OCI-LY3 (cell line): ENCODE measurements around the gene ZNF618.

Source experiments
- H2AFZ ChIP-seq: fragments of 200-600, 300-600 bp; shearing (Covaris generic); 2 replicates; pipeline ENCODE4 v1.6.0; 2014; ENCODE audit warnings: antibody characterized with exemption, low read depth, low read length
- H3K27ac ChIP-seq: fragments of 200-600, 300-600 bp; sonication (generic); 2 replicates; pipeline ENCODE4 v1.5.1; 2014; ENCODE audit warnings: mild to moderate bottlenecking, low read length, moderate library complexity, mixed read lengths
- H3K27me3 ChIP-seq: fragments of 200-600, 300-600 bp; sonication (generic); 2 replicates; pipeline ENCODE4 v1.6.1; 2014; ENCODE audit warnings: low read depth, low read length, mixed read lengths
- H3K36me3 ChIP-seq: fragments of 200-600, 300-600 bp; sonication (generic); replicated peaks from 2 replicates; pipeline ENCODE3; 2014; ENCODE audit warnings: low read depth, low read length, mixed read lengths
- H3K4me1 ChIP-seq: fragments of 300-600, 200-600 bp; sonication (generic); 2 replicates; pipeline ENCODE4 v1.6.1; 2014; ENCODE audit warnings: low read length, mixed read lengths
- H3K4me2 ChIP-seq: fragments of 200-600, 300-600 bp; sonication (generic); 2 replicates; pipeline ENCODE4 v1.6.1; 2014; ENCODE audit warnings: low read length, mixed read lengths
- H3K4me3 ChIP-seq: fragments of 300-600, 200-600 bp; sonication (generic); 2 replicates; pipeline ENCODE4 v1.5.1; 2014; ENCODE audit warnings: antibody characterized with exemption, mild to moderate bottlenecking, low read length, moderate library complexity
- H3K79me2 ChIP-seq: fragments of 300-600, 200-600 bp; shearing (Covaris generic); 2 replicates; pipeline ENCODE4 v1.6.1; 2014; ENCODE audit warnings: mild to moderate bottlenecking, low read length, mixed read lengths
- H3K9ac ChIP-seq: fragments of 300-600, 200-600 bp; shearing (Covaris generic); 2 replicates; pipeline ENCODE4 v1.6.0; 2014; ENCODE audit warnings: mild to moderate bottlenecking, low read length, moderate library complexity
- H3K9me3 ChIP-seq: fragments of 200-600, 300-600 bp; shearing (Covaris generic); 2 replicates; pipeline ENCODE4 v1.6.1; 2014; ENCODE audit warnings: low read length, mixed read lengths; ENCODE audit not compliant: insufficient read depth
- H4K20me1 ChIP-seq: fragments of 200-600, 300-600 bp; sonication (generic); 2 replicates; pipeline ENCODE4 v1.6.1; 2016; ENCODE audit warnings: low read length, mixed read lengths; ENCODE audit not compliant: insufficient read depth
- CTCF ChIP-seq: fragments of 200-600, 300-600 bp; sonication (generic); IDR thresholded peaks from 2 replicates; pipeline ENCODE4 v1.5.1; 2014; ENCODE audit warnings: antibody characterized with exemption, low read length, low read depth
- EZH2phosphoT487 ChIP-seq: fragments of 200-600 bp; shearing (Covaris generic); IDR thresholded peaks from 2 replicates; pipeline ENCODE4 v1.6.1; 2018; ENCODE audit warnings: antibody characterized with exemption, mixed run types, low read depth

The ZNF618 gene

GRCh38 chr9:113948891-113949570 is 72.9 kb downstream of the ZNF618 start:
- no peaks in the 10 kb centered on the region for H3K79me2 ChIP-seq
- H3K4me1 ChIP-seq: no peaks in the 10 kb centered on the region
- no peaks in the 10 kb centered on the region for H4K20me1 ChIP-seq
- no peak overlapping the region for H3K4me3 ChIP-seq
- no peak overlapping the region for H3K4me2 ChIP-seq
- H2AFZ ChIP-seq: no peak overlapping the region
- H3K27ac ChIP-seq: no peak overlapping the region
- H3K9ac ChIP-seq: no peak overlapping the region
- H3K27me3 ChIP-seq: peaks cover 3% of the 10 kb centered on the region; the same call in 1 of the 2 replicates
- no peaks in the 10 kb centered on the region for H3K9me3 ChIP-seq
- TF ChIP-seq EZH2phosphoT487: no peak
- no peak for TF ChIP-seq CTCF
- no peaks in the 10 kb centered on the region for H3K36me3 ChIP-seq

DNA sequence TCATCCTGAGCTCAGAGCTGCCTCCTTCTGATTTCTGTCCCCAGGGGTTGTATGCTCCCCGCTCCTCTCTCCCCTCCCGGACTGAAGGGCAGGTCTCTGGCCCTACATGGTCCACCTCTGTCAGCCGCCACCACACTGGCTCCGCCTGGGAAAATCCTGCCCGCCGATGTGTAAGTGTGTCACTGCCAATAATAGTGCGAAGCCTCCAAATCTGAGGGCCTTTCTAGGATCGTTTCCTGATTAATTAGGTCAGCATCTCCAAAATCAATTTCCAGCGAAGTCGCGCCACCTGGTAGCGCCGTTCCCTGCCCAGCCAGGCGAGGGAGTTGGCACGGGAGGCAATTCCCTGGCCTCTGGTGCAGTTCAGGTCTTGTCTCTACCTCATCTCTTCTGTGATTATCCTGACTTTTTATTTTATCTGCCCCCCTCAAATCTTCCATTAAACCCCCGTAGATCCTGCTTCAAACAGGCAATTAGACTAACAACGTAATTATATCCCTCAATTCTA is 73.5 kb downstream of the ZNF618 start:
- H3K4me2 ChIP-seq: no peak overlapping the region
- no peaks in the 10 kb centered on the region for H4K20me1 ChIP-seq
- H3K4me3 ChIP-seq: no peak overlapping the region
- no peaks in the 10 kb centered on the region for H3K4me1 ChIP-seq
- no peak overlapping the region for H2AFZ ChIP-seq
- H3K9ac ChIP-seq: no peak overlapping the region
- H3K27ac ChIP-seq: no peak overlapping the region
- no peaks in the 10 kb centered on the region for H3K79me2 ChIP-seq
- H3K36me3 ChIP-seq: no peaks in the 10 kb centered on the region
- TF ChIP-seq CTCF (no peak), EZH2phosphoT487 (no peak)
- peaks cover 3% of the 10 kb centered on the region; the same call in 1 of the 2 replicates for H3K27me3 ChIP-seq
- no peaks in the 10 kb centered on the region for H3K9me3 ChIP-seq

DNA sequence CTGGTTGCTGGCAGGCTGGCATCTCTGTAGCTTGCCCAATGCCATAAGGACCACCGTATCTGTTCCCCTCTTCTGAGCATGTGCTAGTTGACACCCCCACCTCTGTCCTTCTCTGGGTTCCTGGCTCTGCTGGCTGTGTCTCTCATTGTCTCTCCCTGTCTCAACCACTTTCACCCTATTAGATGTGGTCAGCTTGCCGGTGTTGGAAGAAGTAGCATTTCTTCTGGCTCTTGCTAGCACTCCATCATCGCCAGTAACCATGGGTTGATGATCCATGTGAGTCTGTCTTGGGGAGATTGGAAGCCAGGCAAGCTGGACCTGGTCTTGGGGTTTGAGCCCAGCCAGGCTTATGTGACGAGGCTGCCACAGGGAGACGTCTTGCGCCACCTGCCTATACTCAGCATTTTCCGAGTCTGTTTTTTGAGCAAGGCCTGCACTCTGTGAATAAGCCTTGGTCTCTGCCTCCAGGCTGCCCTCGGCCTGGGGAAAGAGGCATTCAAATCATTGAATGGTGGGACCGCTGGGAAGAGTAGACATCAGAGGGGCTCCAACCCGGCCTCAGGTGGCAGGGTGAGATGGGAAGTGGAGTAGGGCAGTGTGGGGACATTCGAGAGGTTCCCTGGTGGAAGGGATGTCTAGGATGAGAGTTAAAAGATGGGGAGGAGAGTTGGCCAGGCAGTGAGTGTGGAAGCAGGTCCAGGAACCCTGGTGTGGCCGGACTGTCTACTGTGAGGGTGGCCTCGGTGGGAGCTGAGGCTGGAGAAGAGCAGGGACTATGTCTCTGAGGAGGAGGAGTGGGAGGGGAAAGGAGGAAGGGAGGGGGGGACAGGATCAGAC is 74.3 kb downstream of the ZNF618 start:
- Histone ChIP-seq H3K4me2 (no peak overlapping the region), H3K27ac (no peak overlapping the region), H3K4me3 (no peak overlapping the region), H3K4me1 (no peaks in the 10 kb centered on the region), H3K27me3 (peaks cover 3% of the 10 kb centered on the region; the same call in 1 of the 2 replicates), H3K36me3 (no peaks in the 10 kb centered on the region), H3K79me2 (no peaks in the 10 kb centered on the region), H2AFZ (no peak overlapping the region), H4K20me1 (no peaks in the 10 kb centered on the region), H3K9ac (no peak overlapping the region), H3K9me3 (no peaks in the 10 kb centered on the region)
- TF ChIP-seq EZH2phosphoT487: no peak
- TF ChIP-seq CTCF: no peak

- H3K36me3 ChIP-seq: no peaks in the 10 kb centered on the region
- no peaks in the 10 kb centered on the region for H3K79me2 ChIP-seq
- TF ChIP-seq CTCF: no peak
- no peak for TF ChIP-seq EZH2phosphoT487
- H3K4me1 ChIP-seq: no peaks in the 10 kb centered on the region
- no peak overlapping the region for H3K9ac ChIP-seq
- H3K9me3 ChIP-seq: no peaks in the 10 kb centered on the region
- peaks cover 3% of the 10 kb centered on the region; the same call in 1 of the 2 replicates for H3K27me3 ChIP-seq
- H3K4me3 ChIP-seq: no peak overlapping the region
- no peak overlapping the region for H3K27ac ChIP-seq
- H3K4me2 ChIP-seq: no peak overlapping the region
- H2AFZ ChIP-seq: no peak overlapping the region
- no peaks in the 10 kb centered on the region for H4K20me1 ChIP-seq
Observed at GRCh38 chr9:113951032-113951372, 74.9 kb downstream of the ZNF618 start.
